Anterior cingulate cortex (tissue), 58 donors: ENCODE data around the gene TCF23.
"Not testable (repeated sequence)": the region's sequence is repeated elsewhere in the genome, so short reads cannot be mapped to it uniquely, and the experiment has no call there.

Experiments
- DNase-seq, 58 donors: peaks; one replicate each; lab custom pipeline; 2025; lab: John Stamatoyannopoulos, UW

The TCF23 gene

DNA sequence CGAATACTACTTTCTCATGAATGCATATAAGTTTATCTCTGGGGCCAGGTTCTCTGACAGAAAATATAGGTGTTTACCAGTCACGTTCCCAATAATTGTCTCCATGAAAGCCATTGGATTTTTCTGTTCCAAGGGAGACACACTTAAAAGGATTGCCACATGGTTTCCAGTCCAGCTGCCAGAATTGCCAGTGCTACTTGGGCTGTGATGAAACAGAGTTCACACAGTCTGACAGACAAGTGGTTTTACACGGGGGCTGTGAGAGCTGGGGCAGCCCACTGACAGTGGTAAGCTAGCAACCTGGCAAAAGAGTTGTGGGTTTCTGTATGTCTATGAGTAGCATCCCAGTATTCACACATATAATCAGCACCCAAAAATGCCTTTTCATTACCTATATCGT lies 35.3 kb downstream of the TCF23 start:
- no peak for DNase-seq

GRCh38 chr2:27185331-27186026 lies 36.7 kb downstream of the TCF23 start:
- DNase-seq, result peak in 29 of 58 donors; percentile 3 to 61 (median 18)

- DNase-seq, result no peak
Measured at GRCh38 chr2:27186613-27187345, 38.0 kb downstream of the TCF23 start.

GRCh38 chr2:27189989-27190388 lies 41.2 kb downstream of the TCF23 start:
- no peak for DNase-seq

GRCh38 chr2:27191070-27191829 lies 42.4 kb downstream of the TCF23 start:
- DNase-seq, result peak in 31 of 58 donors; percentile 2 to 74 (median 17)

DNA sequence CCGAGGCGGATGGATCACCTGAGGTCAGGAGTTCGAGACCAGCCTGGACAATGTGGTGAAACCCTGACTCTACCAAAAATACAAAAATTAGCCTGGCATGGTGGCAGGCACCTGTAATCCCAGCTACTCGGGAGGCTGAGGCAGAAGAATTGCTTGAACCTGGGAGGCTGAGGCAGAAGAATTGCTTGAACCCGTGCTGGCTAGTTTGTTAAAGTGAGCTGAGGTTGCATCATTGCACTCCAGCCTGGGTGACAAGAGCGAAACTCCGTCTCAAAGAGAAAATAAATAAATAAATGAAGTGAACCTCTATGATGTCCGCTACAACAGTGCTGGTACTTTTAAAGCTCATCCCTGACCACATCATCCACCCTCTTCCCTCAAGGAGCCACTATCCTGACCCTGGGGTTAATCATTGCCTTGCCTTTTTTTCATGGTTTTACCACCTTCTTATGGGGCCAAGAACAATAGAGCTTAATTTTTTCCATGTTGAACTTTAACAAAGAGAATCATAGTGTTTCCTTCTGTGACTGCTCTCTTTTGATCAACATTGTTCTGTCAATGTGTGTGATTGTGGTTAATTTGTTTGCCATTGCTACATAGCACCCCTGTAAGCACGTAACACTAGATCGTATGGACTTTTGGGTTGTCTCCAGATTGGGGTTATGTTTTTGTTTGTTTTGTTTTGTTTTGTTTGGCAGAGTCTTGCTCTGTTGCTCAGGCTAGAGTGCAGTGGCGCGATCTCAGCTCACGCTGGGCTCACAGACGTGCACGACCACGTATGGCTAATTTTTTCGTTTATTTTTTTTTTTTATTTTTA lies 45.9 kb downstream of the TCF23 start:
- DNase-seq, result no peak

- not testable (repeated sequence) for DNase-seq
Measured at GRCh38 chr2:27195799-27196198, 47.0 kb downstream of the TCF23 start.

DNA sequence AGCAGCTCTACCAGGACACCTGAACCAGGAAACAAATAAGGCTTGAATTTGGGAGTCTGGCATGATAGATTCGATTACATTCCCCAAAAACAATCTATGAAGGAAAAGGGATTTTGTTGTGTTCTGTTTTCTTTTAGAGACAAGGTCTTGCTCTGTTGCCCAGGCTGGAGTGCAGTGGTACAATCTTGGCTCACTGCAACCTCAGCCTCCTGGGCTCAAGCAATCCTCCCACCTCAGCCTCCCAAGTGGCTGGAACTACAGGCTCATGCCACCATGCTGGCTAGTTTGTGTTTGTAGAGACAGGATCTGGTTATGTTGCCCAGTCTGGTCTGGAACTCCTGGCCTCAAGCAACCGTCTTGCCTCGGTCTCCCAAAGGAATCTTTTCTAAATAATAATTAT lies 49.3 kb downstream of the TCF23 start:
- DNase-seq, result not testable (repeated sequence)

- no peak for DNase-seq
Measured at GRCh38 chr2:27198627-27199026, 49.8 kb downstream of the TCF23 start.

- no peak for DNase-seq
Measured at GRCh38 chr2:27199241-27199640, 50.4 kb downstream of the TCF23 start.

GRCh38 chr2:27201675-27202074 lies 52.9 kb downstream of the TCF23 start:
- DNase-seq, result no peak

DNA sequence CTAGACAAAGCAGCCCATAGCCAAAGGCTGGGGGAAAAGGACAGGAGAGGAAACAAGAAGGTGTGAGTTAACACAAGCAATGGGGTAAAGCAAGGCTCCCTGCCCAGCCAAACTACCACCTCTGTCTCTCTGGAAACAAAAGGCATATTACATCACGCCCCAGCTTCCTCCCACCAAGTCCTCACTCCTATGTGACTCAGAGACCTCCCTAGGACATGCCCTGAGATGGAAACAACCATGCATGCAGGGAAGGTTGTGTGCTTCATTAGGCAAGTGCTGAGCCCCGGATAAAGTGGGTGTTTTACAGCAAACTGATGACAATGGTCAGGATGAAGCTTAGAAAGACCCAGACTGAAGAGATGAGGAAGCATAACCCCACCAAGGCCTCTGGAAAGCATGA lies 54.0 kb downstream of the TCF23 start:
- DNase-seq, result no peak

DNA sequence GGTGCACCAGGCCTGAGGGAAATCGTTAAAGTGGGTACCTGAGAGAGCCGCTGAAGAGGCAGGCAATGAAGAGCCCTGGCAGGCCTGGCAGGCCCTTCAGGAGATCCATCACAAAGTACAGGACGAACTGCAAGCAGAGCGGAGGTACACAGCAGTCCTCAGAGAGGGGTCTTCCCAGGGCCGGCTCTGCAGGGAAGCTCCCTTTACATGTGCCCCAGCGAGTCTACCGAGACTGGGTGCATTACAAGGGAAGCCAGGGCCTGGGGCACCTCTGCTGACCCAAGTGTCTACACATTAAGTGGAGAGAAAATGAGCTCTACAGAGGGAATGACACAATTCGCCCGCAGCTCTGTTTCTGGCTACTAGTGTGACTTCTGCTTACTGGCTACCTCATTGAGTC lies 54.9 kb downstream of the TCF23 start:
- no peak for DNase-seq

DNA sequence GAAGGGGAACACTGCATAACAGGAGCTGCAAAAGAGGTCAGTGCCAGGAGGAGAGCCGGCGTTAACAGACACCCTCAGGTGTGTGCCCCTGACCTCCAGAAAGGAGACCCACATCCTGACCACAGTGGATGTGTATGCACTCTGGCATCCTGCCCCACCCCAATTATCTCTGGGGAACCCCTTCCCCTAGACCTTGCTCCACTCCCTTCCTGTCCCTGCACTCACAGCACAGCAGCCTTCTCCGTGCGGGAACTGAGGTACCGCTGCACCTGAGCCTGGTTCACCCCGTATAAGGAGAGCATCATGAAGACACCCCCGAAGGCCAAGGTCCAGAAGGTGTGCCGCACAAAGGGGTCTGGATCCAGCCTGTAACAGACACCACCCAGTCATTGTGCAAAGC lies 55.8 kb downstream of the TCF23 start:
- DNase-seq, result no peak

GRCh38 chr2:27205206-27205605 lies 56.4 kb downstream of the TCF23 start:
- DNase-seq, result no peak

- no peak for DNase-seq
Measured at GRCh38 chr2:27206346-27206745, 57.5 kb downstream of the TCF23 start.
